Activated CD4-positive, alpha-beta T cell treated with anti-CD3 and anti-CD28 coated beads, Interleukin-2, Interleukin-6, amounts not matched to agents 100 ng/mL and 50 ng/mL, durations not matched to agents 16 hours and 8 hours (primary cell): ENCODE results near the gene CREG1.

Experiments
- DNase-seq: peaks from one replicate; pipeline ENCODE4 v3.0.0-alpha.2; 2020

CREG1 gene

DNA sequence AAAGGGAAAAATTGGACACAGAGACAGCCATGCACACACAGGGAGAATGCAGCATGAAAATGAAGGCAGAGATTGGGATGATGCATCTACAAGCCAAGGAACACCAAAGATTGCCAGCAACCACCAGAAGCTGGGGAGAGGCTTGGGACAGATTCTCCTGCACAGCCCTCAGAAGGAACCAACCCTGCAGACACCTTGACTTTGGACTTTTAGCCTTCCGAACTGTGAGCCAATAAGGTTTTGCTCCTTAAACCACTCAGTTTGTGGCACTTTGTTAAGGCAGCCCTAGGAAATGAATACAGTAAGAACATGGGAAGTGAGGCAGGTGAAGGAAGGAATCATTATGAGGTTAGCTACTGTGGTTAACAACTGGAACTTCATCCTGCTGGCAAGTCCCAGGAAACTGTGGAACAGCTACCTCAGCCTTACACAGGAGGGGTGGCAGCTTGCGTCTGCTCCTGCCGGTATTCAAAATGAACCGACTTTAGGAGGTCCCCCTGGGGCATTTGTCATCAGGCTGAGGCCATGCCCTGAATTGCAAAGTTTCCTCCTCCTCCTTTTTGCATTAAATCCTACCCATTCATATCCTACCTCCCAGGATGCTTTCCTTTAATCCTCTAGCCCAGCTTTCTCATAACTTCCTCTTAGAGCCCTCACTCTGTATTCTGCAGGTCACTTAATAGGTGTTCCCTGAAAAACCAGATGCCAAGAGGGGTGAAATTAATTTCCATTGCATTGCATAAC lies 50.7 kb downstream of the CREG1 start:
- DNase-seq = no peak

DNA sequence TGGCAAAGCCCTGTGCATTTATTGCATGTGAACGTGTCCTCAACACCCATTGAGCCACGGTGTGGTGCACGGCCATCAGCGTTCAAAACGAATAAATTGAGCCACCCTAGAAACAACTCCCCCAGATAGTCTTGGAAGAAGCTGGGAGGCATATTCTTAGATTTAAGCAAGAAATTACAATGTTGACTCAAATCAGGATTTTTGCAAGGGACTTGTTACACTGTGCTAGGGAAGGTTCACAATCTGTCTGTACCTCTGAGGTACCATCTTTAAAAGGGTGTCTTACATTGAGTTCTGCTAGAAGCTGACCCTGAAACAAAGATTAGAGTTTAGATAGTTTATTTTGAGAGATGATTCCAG lies 51.4 kb downstream of the CREG1 start:
- DNase-seq = peak; percentile 55

DNA sequence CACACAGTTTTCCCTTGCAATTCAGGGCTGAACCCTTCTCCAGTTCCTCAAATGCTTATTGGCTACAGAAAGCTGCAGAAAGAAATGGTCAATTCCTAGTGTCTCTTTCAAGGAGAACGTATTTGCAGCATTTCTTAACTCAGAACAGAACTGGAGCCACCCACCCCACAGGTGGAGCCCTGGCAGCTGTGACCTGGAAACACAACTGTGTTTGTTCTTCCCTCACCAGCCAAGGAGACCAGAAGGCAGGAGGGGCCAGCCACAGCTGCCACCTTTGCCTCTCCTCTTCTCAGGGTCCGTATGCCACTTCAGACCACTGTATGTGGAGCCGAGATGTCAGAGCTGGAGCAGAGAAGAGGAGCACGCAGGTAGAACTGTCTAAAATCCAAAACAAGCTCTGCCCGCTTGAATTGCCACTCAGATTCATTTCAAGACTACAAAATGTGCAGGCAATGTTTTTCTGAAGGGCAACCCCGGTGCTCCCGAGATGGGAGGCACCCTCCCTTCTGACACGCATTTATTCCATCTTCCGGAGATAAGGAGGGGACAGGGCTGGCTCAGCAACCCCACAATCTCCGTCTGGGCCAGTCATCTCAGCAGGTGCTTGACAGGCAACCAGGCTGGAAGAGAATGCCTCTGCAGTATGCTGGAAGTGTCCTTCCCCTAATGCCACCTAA lies 51.9 kb downstream of the CREG1 start:
- DNase-seq = peak; percentile 76

DNA sequence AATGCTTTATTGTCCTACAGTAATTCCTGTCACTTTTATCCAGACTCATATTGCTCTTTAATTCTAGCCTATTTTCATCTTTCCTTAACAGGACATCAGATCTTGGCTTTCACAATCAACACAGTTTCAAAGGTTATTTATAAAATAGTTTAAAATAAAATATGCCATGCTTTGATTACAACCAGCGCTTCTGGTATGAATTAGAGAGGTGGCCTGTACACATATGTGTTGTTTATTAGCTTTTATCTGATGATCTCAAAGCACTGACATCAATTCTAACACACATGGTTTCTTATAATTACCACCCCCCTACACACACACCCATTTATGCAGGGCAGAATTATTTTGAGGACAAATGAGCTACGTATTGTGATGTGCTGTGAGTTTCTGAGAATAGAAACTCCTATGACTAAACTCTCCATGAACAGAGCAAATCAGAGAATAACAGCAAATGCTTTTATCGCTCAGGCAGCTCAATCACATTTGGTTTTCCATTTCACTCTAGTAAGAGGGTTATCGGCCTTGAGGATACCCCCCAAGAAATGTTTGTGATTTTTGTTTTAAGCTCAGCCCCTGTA lies 53.2 kb downstream of the CREG1 start:
- DNase-seq = peak; percentile 70

DNA sequence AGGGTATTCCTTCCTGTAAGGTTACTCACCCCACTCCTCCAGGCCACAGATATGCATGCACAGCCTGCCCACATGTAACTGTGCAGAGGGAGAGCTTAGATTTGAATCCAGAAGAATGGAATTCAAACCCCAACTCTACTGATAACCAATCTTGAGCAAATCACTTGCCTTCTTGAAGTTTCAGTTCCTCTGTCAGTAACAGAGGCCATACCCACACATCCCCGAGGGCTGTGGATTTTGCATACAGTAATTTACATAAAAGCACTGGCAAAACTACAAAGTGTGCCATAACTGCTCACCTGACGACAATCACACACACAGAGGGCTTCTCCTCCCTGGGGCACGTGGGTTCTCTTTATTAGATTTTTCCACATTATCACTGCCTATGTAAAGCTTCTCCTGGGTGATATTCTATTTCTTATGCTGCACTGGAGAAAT lies 53.9 kb downstream of the CREG1 start:
- peak; percentile 54 for DNase-seq

DNA sequence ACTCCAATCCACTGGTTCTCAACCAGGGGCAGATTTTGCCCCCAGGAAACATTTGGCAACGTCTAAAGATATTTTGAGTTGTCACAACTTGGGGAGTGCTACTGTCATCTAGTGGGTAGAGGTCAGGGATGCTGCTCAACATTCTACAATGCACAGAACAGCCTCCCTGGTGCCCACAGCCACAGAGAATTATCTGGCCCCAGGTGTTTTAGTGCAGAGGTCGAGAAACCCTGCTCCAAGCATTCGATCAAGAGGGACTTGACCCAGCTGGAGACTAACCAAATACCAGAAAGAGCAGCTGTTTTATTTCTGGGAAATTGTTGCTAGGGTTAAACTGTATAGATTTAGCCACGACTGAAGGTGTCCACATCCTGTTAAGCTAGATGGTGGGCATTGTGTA lies 54.5 kb downstream of the CREG1 start:
- no peak for DNase-seq

DNA sequence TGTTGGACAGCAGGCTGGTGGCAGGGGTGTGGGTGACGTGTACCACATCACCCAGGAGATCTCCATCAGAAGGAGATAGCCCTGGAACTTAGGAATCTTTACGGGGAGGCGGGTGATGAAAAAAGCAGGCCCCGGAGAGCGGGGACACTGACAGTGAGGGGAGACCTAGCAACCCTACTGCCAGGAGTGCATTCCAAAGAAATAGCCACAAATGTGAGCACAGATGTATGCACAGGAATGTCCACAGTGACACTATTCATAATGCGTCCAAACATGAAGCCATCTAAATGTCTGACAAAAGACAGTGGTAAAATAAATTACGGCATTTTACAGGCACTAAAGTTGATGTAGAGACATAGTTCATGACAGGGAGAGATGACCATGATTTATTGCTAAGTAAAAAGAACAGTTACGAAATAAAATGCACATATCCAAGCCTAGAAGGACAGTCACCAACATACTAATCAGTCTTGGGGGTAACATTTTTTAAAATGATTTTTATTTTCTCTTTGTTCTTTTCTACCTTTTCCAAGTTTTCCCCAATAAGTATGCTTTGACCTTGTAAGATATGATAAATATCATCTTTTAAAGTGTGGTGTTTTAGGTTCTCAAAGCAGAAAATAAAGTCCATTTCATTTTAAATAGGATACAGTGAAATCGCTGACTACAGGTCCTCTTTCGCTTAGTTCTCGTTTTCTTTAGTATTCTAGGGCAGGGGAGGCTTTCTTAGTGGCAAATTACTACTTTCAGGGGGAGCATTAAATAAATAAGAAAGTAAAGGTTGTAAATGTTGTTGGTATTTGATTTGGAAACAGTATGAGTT lies 56.6 kb downstream of the CREG1 start:
- no peak for DNase-seq

DNA sequence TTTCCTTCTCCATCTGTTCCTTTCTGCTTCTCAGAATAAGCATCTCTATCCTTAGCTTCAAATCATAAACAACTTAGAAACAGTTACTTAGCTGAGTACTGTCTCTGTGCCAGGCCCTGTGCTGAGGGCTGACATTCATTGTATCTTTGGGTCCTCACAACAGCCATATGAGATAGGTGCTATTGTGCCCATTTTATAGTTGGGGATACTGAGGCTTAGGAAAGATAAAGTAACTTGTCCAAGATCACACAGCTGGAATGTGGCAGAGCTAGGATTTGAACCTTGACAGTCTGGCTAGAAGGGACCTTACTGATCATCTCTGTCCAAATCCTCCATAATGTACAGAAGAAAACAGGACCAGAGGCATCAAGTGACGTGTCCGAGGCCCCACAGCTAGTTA lies 60.2 kb downstream of the CREG1 start:
- DNase-seq = no peak

DNA sequence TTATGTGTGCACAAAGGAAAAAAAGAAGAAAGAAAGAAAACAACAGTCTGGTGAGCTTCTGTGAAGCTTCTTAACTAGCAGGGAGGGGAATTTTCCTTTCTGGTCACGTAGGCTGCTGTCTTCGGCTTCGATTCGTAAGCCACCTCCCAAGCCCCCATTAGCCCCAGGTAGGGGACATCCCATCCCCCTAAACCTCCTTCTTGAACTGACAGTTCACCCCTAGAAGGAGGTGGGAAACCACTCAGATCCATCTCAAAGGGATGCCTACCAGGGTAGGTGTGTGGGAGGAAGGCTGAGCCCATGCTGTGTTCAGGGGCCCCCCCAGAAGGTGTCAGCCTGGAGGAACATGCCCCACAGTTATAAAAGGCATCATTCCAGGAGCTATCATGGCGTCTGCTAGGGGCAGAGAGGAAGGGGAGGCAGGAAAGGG lies 61.1 kb downstream of the CREG1 start:
- DNase-seq = peak; percentile 57

DNA sequence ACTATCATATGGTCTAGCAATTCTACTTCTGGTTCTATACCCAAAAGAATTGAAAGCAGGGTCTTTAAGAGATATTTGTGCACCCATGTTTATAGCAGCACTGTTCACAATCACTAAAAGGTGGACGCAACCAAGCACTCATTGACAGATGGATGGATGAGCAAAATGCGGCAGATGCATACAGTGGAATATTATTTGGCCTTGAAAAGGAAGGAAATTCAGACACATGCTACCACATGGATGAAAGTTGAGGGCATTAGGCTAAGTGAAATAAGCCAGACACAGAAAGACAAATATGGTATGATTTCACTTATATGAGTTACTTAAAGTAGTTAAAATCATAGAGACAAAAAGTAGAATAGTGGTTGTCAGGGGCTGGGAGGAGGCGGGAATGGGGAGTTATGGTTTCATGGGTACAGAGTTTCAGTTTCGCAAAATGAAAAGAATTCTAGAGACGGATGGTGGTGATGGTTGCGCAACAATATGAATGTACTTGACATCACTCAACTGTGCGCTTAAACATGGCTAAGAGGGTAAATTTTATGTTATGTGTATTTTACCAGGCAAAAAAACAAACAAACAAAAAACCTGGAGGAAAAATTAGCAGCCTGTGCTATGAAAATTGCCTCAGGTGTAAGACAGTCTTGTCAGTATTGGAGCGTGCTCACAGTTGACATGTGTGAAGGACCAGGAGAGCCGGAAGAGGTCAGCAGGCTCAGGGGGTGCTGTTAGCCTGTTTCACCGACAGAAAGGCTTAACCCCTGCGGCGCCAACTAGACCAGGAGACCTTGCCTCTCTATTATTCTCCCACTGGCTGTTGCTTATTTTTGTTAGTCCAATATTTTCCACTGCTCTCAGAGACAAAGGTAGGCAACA lies 61.7 kb downstream of the CREG1 start:
- DNase-seq = peak; percentile 70
